NCI-H748 (cell line): ENCODE data around the gene EEFSEC.
"Not testable (repeated sequence)": the region's sequence is repeated elsewhere in the genome, so short reads cannot be mapped to it uniquely, and the experiment has no call there.

ENCODE experiments used
- DNase-seq: peaks from one replicate; lab custom pipeline; 2025; ENCODE audit not compliant: unreplicated experiment; lab: John Stamatoyannopoulos, UW

EEFSEC gene

GRCh38 chr3:128151758-128152274 is 1.5 kb upstream of the EEFSEC start:
- no peak for DNase-seq

- DNase-seq: peak; percentile 87
Observed at GRCh38 chr3:128152419-128153155, 694 bp upstream of the EEFSEC start.

GRCh38 chr3:128154354-128154753 is 1.1 kb downstream of the EEFSEC start:
- DNase-seq: not testable (repeated sequence)

GRCh38 chr3:128155616-128156360 is 2.5 kb downstream of the EEFSEC start:
- DNase-seq: no peak

- DNase-seq: no peak
Observed at GRCh38 chr3:128160661-128161060, 7.4 kb downstream of the EEFSEC start.

GRCh38 chr3:128163432-128163831 is 10.2 kb downstream of the EEFSEC start:
- DNase-seq: no peak

- no peak for DNase-seq
Observed at GRCh38 chr3:128166971-128167453, 13.7 kb downstream of the EEFSEC start.

- DNase-seq: no peak
Observed at GRCh38 chr3:128167646-128167972, 14.3 kb downstream of the EEFSEC start.

GRCh38 chr3:128167973-128168674 is 14.8 kb downstream of the EEFSEC start:
- DNase-seq: no peak

- DNase-seq: no peak
Observed at GRCh38 chr3:128168836-128169235, 15.6 kb downstream of the EEFSEC start.

- DNase-seq: peak; percentile 59
Observed at GRCh38 chr3:128170866-128171516, 17.7 kb downstream of the EEFSEC start.

GRCh38 chr3:128173200-128173599 is 19.9 kb downstream of the EEFSEC start:
- no peak for DNase-seq

- no peak for DNase-seq
Observed at GRCh38 chr3:128173849-128174248, 20.6 kb downstream of the EEFSEC start.

GRCh38 chr3:128174675-128175590 is 21.7 kb downstream of the EEFSEC start:
- DNase-seq: no peak

GRCh38 chr3:128175768-128176167 is 22.5 kb downstream of the EEFSEC start:
- DNase-seq: no peak

- DNase-seq: no peak
Observed at GRCh38 chr3:128176276-128176833, 23.1 kb downstream of the EEFSEC start.

- DNase-seq: no peak
Observed at GRCh38 chr3:128177865-128178264, 24.6 kb downstream of the EEFSEC start.

- no peak for DNase-seq
Observed at GRCh38 chr3:128178782-128179483, 25.7 kb downstream of the EEFSEC start.

- no peak for DNase-seq
Observed at GRCh38 chr3:128179484-128179819, 26.2 kb downstream of the EEFSEC start.
